K562 (cell line): ENCODE measurements around the gene MYH7. TPM values are rescaled to one million over a fixed set of nuclear protein-coding genes. Genes with fewer than 3 reads are reported as not detected.
A peak's percentile ranks its signal among the peaks of the same experiment; 100 is the strongest.

Source experiments
- AFF1 ChIP-seq, 2 experiments: fragments of 450-650 bp; IDR thresholded peaks; 2 replicates each; pipeline ENCODE4 v1.6.1; 2018; ENCODE audit warnings: mild to moderate bottlenecking in 2 of 2, low read depth in 1 of 2; ENCODE audit not compliant: partially characterized antibody in 2 of 2
- CC2D1A ChIP-seq: fragments of 450-650 bp; IDR thresholded peaks from 2 replicates; pipeline ENCODE4 v1.6.1; 2017; ENCODE audit warnings: mild to moderate bottlenecking
- EP300 ChIP-seq: IDR thresholded peaks from 2 replicates; pipeline ENCODE4 v1.6.1; 2012; ENCODE audit warnings: low read length, improper control_type of control experiment
- FOXM1 ChIP-seq, 2 experiments: fragments of 450-650 bp in 1 of 2; sonication (generic) in 1 of 2; formaldehyde crosslinking in 1 of 2; IDR thresholded peaks; 2 replicates each; pipeline versions ENCODE4 v1.6.1 to v1.9.0; 2017 to 2022; ENCODE audit warnings: low read depth in 2 of 2, mild to moderate bottlenecking in 2 of 2, missing genetic modification reagents in 1 of 2, moderate library complexity in 1 of 2
- GATAD2B ChIP-seq: fragments of 450-650 bp; IDR thresholded peaks from 2 replicates; pipeline ENCODE4 v1.6.1; 2017; ENCODE audit warnings: mild to moderate bottlenecking, borderline replicate concordance
- KDM1A ChIP-seq, 2 experiments: fragments of 450-650 bp; IDR thresholded peaks; 2 replicates each; pipeline ENCODE4 v1.6.1; 2016; ENCODE audit warnings: mild to moderate bottlenecking in 2 of 2
- MEIS2 ChIP-seq: fragments of 450-650 bp; IDR thresholded peaks from 2 replicates; pipeline ENCODE4 v1.6.1; 2014; ENCODE audit warnings: mild to moderate bottlenecking; ENCODE audit not compliant: partially characterized antibody
- NBN ChIP-seq: fragments of 450-650 bp; IDR thresholded peaks from 2 replicates; pipeline ENCODE4 v1.6.1; 2016; ENCODE audit warnings: low read depth, mild to moderate bottlenecking
- PML ChIP-seq: IDR thresholded peaks from 2 replicates; pipeline ENCODE4 v1.6.1; 2012; ENCODE audit warnings: low read length, inconsistent platforms
- TCF3 ChIP-seq: sonication (generic); formaldehyde crosslinking; IDR thresholded peaks from 2 replicates; pipeline ENCODE4 v1.4.0; 2020; ENCODE audit warnings: mild to moderate bottlenecking, missing genetic modification reagents
- VEZF1 ChIP-seq: fragments of 200-800 bp; sonication (Bioruptor generic); IDR thresholded peaks from 2 replicates; pipeline ENCODE4 v1.6.1; 2017; ENCODE audit warnings: missing genetic modification characterization, missing compliant biosample characterization
- ZNF277 ChIP-seq: fragments of 250-450 bp; sonication (Bioruptor Pico); IDR thresholded peaks from 2 replicates; pipeline ENCODE4 v1.8.0; 2022; ENCODE audit warnings: inconsistent platforms, mild to moderate bottlenecking, moderate library complexity, borderline replicate concordance
- polyA plus RNA-seq, 8 experiments: library from polyadenylated mRNA; depleted of rRNA in 4 of 8; stranded (reverse) in 5 of 8; unstranded in 3 of 8; fragments of >200 nt; fragmentation: Nextera tagmentation in 2 of 8; fragmentation: Illumina TruSeq in 1 of 8; extraction: Ambion mirVana in 2 of 8; extraction: Trizol in 1 of 8; gene quantifications; 2 replicates each; pipeline versions ENCODE4 v1.2.1 to v1.2.3, GENCODE V29; 2011 to 2014; ENCODE audit warnings: inconsistent platforms in 1 of 8, missing spikeins in 1 of 8
- total RNA-seq, 7 experiments: library from RNA; depleted of rRNA in 6 of 7; stranded (reverse); fragments of >200 nt in 6 of 7; fragmentation: Illumina TruSeq in 2 of 7; extraction: Trizol in 2 of 7; gene quantifications; 2 replicates each; pipeline versions ENCODE4 v1.2.1 to v1.2.3, GENCODE V29; 2011 to 2021; ENCODE audit warnings: low replicate concordance in 1 of 7

The MYH7 gene
- total and polyA plus RNA-seq, 9 of the 15 experiments (the other 6 are each of a cell fraction or from before 2014, with no cell fraction given): not detected

- peak; percentile 72 for TF ChIP-seq MEIS2
- peak; percentile 70; the same call in 1 of the 2 replicates for TF ChIP-seq CC2D1A
- 0 out of 2 replicates have a peak, but pooled peaks have one; percentile 14 for TF ChIP-seq VEZF1 (CRISPR knock-in tag)
- peak; percentile 22 to 38 for TF ChIP-seq AFF1 (IDR thresholded peaks at IDR 0.05; ENCODE audit: low read depth in 1 of 2, partially characterized antibody in 2 of 2)
- peak; percentile 82 for TF ChIP-seq EP300
- TF ChIP-seq GATAD2B: 0 out of 2 replicates have a peak, but pooled peaks have one; percentile 23
- peak; percentile 45 to 77; a peak in 3 of 4 replicates for TF ChIP-seq KDM1A (IDR thresholded peaks at IDR 0.05)
- TF ChIP-seq ZNF277 (CRISPR knock-in tag): no peak
- TF ChIP-seq NBN: 0 out of 2 replicates have a peak, but pooled peaks have one; percentile 58
- TF ChIP-seq TCF3 (CRISPR knock-in tag): peak; percentile 90
- peak; percentile 66 for TF ChIP-seq PML
- peak; percentile 89 for TF ChIP-seq FOXM1 (IDR thresholded peaks at IDR 0.05; ENCODE audit: low read depth)
- no peak for TF ChIP-seq FOXM1 (CRISPR knock-in tag; IDR thresholded peaks at IDR 0.05; ENCODE audit: low read depth)
Observed at GRCh38 chr14:23454445-23454856, 19.0 kb upstream of the MYH7 start (continued).
